ENCODE results near the gene VENTX. TPM values are rescaled to one million over a fixed set of nuclear protein-coding genes. Genes with fewer than 3 reads are reported as not detected.

Gene VENTX
- total RNA-seq, 1 experiment from 2014 or later: not detected

DNA sequence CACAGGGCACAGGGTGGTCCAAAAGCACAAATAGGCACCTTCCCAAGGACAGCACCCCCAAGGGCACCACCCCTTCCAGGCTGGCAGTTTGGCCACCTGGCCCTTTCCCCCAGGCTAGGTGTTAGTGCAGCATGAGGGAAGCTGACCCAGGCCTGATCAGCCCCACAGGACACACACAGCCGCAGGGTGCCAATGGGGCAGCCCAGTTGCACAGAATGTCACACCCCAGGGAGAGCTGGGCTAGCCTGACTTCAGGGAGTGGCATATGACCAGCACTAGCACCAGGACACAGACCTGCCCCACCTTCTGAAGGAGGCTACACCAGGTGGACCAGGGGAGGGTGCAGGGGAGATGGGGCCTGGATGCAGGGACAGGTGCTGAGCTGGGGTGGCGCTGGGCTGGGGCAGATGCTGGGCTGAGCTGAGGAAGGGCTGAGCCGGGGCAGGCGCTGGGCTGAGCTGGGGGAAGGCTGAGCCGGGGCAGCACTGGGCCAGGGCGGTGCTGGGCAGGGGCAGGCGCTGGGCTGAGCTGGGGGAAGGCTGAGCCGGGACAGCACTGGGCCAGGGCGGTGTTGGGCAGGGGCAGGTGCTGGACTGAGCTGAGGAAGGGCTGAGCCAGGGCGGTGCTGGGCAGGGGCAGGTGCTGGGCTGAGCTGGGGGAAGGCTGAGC is 42.9 kb downstream of the VENTX start:
- no peak for TF ChIP-seq SP1 (IDR thresholded peaks at IDR 0.05; ENCODE audit: low read depth)
- TF ChIP-seq EZH2 (IDR thresholded peaks at IDR 0.05): no peak
- TF ChIP-seq ELF1 (IDR thresholded peaks at IDR 0.05; ENCODE audit: borderline replicate concordance, low read depth): no peak
- no peak for TF ChIP-seq EGR1 (IDR thresholded peaks at IDR 0.05; ENCODE audit: low read depth)
- TF ChIP-seq, protein P1, sequence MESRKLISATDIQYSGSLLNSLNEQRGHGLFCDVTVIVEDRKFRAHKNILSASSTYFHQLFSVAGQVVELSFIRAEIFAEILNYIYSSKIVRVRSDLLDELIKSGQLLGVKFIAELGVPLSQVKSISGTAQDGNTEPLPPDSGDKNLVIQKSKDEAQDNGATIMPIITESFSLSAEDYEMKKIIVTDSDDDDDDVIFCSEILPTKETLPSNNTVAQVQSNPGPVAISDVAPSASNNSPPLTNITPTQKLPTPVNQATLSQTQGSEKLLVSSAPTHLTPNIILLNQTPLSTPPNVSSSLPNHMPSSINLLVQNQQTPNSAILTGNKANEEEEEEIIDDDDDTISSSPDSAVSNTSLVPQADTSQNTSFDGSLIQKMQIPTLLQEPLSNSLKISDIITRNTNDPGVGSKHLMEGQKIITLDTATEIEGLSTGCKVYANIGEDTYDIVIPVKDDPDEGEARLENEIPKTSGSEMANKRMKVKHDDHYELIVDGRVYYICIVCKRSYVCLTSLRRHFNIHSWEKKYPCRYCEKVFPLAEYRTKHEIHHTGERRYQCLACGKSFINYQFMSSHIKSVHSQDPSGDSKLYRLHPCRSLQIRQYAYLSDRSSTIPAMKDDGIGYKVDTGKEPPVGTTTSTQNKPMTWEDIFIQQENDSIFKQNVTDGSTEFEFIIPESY (IDR thresholded peaks at IDR 0.05; ENCODE audit: extremely low read depth, insufficient replicate concordance, low read length): no peak
- TF ChIP-seq ZFX (IDR thresholded peaks at IDR 0.05): no peak
- TF ChIP-seq, protein P2, sequence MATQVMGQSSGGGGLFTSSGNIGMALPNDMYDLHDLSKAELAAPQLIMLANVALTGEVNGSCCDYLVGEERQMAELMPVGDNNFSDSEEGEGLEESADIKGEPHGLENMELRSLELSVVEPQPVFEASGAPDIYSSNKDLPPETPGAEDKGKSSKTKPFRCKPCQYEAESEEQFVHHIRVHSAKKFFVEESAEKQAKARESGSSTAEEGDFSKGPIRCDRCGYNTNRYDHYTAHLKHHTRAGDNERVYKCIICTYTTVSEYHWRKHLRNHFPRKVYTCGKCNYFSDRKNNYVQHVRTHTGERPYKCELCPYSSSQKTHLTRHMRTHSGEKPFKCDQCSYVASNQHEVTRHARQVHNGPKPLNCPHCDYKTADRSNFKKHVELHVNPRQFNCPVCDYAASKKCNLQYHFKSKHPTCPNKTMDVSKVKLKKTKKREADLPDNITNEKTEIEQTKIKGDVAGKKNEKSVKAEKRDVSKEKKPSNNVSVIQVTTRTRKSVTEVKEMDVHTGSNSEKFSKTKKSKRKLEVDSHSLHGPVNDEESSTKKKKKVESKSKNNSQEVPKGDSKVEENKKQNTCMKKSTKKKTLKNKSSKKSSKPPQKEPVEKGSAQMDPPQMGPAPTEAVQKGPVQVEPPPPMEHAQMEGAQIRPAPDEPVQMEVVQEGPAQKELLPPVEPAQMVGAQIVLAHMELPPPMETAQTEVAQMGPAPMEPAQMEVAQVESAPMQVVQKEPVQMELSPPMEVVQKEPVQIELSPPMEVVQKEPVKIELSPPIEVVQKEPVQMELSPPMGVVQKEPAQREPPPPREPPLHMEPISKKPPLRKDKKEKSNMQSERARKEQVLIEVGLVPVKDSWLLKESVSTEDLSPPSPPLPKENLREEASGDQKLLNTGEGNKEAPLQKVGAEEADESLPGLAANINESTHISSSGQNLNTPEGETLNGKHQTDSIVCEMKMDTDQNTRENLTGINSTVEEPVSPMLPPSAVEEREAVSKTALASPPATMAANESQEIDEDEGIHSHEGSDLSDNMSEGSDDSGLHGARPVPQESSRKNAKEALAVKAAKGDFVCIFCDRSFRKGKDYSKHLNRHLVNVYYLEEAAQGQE (IDR thresholded peaks at IDR 0.05; ENCODE audit: low read depth): no peak
- TF ChIP-seq CEBPB (IDR thresholded peaks at IDR 0.05; ENCODE audit: low read depth): no peak
- no peak for TF ChIP-seq FOSL1 (IDR thresholded peaks at IDR 0.05; ENCODE audit: low read depth)
- no peak for TF ChIP-seq SIN3A (IDR thresholded peaks at IDR 0.05; ENCODE audit: low read depth)
- no peak for TF ChIP-seq POLR2A (IDR thresholded peaks at IDR 0.05; ENCODE audit: borderline replicate concordance, extremely low read depth, insufficient read depth, insufficient read length)
- no peak for TF ChIP-seq YY1 (IDR thresholded peaks at IDR 0.05; ENCODE audit: extremely low read depth, insufficient replicate concordance, low read depth, low read length)
- TF ChIP-seq SRF (IDR thresholded peaks at IDR 0.05; ENCODE audit: low read depth): no peak
- TF ChIP-seq, protein P3, sequence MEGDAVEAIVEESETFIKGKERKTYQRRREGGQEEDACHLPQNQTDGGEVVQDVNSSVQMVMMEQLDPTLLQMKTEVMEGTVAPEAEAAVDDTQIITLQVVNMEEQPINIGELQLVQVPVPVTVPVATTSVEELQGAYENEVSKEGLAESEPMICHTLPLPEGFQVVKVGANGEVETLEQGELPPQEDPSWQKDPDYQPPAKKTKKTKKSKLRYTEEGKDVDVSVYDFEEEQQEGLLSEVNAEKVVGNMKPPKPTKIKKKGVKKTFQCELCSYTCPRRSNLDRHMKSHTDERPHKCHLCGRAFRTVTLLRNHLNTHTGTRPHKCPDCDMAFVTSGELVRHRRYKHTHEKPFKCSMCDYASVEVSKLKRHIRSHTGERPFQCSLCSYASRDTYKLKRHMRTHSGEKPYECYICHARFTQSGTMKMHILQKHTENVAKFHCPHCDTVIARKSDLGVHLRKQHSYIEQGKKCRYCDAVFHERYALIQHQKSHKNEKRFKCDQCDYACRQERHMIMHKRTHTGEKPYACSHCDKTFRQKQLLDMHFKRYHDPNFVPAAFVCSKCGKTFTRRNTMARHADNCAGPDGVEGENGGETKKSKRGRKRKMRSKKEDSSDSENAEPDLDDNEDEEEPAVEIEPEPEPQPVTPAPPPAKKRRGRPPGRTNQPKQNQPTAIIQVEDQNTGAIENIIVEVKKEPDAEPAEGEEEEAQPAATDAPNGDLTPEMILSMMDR (IDR thresholded peaks at IDR 0.05 in 2 of 3, conservative IDR thresholded peaks at IDR 0.05 in 1 of 3; ENCODE audit: borderline replicate concordance in 1 of 3, insufficient read depth in 1 of 3, low read depth in 2 of 3, low read length in 2 of 3): no peak
- TF ChIP-seq, protein P4, sequence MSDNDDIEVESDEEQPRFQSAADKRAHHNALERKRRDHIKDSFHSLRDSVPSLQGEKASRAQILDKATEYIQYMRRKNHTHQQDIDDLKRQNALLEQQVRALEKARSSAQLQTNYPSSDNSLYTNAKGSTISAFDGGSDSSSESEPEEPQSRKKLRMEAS (IDR thresholded peaks at IDR 0.05): no peak
- TF ChIP-seq EZH2phosphoT487 (IDR thresholded peaks at IDR 0.05; ENCODE audit: borderline replicate concordance): no peak
- ChIA-PET RAD21 (ENCODE audit: low non-redundant PET in 1 of 2, low total read pairs in 2 of 2, uncharacterized antibody in 2 of 2, unreplicated experiment in 2 of 2) (no interaction called here), POLR2A (no interaction called here), CTCF (no interaction called here)
- H3K27me3 ChIP-seq (ENCODE audit: insufficient read depth, low read length): no peaks in the 10 kb centered on the region
- no peaks in the 10 kb centered on the region for H3K79me2 ChIP-seq (ENCODE audit: insufficient read depth, low read length)
- no peak overlapping the region for H3K9ac ChIP-seq (ENCODE audit: low read length)
- H3K4me2 ChIP-seq (ENCODE audit: low read length): no peak overlapping the region
- H3K9me2 ChIP-seq (ENCODE audit: insufficient read depth): no peaks in the 10 kb centered on the region
- H3K4me3 ChIP-seq (replicated peaks in 1 of 2; ENCODE audit: low read depth in 1 of 2, low read length in 2 of 2): no peak overlapping the region
- no peak overlapping the region for H3K27ac ChIP-seq (ENCODE audit: low read depth, low read length)
- no peak overlapping the region for H2AFZ ChIP-seq (ENCODE audit: low read depth, low read length, poor library complexity, severe bottlenecking)
- BruUV-seq (replicated peaks): no TSS peak
- H3K36me3 ChIP-seq (ENCODE audit: control insufficient read depth in 1 of 2, insufficient read depth in 2 of 2, low read length in 2 of 2): no peaks in the 10 kb centered on the region
- H3K9me3 ChIP-seq (ENCODE audit: control insufficient read depth in 1 of 2, insufficient read depth in 1 of 2, low read depth in 1 of 2, low read length in 2 of 2): no peaks in the 10 kb centered on the region
- no peaks in the 10 kb centered on the region for H3K4me1 ChIP-seq (ENCODE audit: control insufficient read depth in 1 of 2, insufficient read depth in 2 of 2, low read length in 2 of 2)
- DNase-seq (ENCODE audit: low read depth, low spot score): no peak
- intact Hi-C loops (cut with micrococcal nuclease): no loop called here
- ATAC-seq: no peak
- no peaks in the 10 kb centered on the region for H4K20me1 ChIP-seq (ENCODE audit: insufficient read depth)

All from HCT116 (cell line).